SW 1271 (cell line): ENCODE results near the gene ZSWIM1.
A peak's percentile ranks its signal among the peaks of the same experiment; 100 is the strongest.
"Not testable (repeated sequence)": the region's sequence is repeated elsewhere in the genome, so short reads cannot be mapped to it uniquely, and the experiment has no call there.

Experiments used
- DNase-seq, 2 experiments: peaks; one replicate each; lab custom pipeline; 2025; lab: John Stamatoyannopoulos, UW

Gene ZSWIM1

DNA sequence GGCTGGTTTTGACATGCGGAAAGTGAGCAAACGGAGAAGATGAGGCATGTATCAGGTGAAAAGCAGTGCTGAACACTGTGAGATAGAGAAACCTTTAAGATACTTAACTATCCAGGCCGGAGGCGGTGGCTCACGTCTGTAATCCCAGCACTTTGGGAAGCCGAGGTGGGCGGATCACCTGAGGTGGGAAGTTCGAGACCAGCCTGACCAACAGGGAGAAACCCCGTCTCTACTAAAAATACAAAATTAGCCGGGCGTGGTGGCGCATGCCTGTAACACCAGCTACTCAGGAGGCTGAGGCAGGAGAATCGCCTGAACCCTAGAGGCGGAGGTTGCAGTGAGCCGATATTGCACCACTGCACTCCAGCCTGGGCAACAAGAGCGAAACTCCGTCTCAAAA is 50.7 kb downstream of the ZSWIM1 start:
- not testable (repeated sequence) for DNase-seq

DNA sequence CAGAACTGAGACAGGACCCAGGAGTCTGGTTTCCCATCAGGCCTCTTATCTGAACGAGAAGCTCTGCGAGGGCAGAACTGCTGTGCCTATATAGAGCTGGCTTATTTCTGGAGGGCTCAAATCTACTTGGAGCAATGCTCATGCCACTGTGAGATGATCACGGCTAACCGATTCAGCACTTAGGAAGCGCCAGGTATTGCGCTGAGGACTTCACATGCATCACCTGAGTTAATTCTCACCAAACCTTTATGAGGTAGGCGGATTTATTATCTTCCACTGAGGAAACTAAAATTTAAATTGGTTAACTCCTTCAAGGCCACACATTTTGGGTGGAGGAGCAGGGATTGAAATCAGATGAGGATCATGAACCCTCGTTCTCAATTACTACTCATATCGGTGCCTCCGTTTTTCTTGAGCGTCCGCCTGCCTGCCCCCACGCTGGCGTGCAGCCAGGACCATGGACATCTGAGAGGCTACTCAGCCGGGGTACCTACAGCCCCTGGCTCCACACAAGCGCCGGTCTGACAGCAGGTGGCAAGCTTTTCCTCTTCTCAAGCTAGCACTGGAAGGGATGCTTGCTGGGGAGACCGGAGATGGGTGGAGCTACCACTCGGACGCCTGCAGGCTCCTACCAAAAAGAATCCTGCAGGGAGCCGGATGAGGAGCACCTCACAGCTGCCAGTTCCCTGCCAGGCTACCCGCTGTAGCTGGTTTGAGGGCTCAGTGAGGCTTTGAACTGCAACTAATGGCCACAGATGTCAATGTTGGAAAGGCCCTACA is 52.4 kb downstream of the ZSWIM1 start:
- DNase-seq = peak; percentile 68 to 85

DNA sequence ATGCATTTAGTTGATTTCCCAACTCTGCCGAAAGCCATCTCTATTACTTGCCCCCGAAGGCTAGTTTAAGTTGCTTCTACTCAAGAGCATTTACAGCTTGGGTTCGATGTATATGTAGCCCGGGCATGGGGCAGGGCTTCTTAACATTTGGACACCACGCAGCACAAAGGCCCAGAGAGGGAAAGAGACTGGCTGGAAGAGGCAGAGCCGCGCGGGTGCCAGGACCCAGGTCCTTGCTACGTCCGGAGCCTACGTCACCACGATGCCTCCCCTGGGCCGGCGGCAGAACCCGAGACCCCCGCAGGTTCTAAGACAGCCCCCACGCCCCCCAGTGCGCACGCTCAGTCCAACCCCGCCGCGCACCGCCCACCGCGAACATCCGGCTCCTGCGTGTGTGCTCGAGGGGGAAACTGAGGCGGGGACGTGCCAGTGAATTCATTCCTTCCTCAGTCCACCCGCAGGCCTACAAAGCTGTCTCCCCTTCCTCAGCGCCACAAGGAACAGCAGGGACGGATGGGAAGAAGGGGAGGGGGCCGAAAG is 53.1 kb downstream of the ZSWIM1 start:
- DNase-seq = peak; percentile 48 to 73
